ENCODE measurements around the gene NQO2.

NQO2 gene, protein sequence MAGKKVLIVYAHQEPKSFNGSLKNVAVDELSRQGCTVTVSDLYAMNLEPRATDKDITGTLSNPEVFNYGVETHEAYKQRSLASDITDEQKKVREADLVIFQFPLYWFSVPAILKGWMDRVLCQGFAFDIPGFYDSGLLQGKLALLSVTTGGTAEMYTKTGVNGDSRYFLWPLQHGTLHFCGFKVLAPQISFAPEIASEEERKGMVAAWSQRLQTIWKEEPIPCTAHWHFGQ

DNA sequence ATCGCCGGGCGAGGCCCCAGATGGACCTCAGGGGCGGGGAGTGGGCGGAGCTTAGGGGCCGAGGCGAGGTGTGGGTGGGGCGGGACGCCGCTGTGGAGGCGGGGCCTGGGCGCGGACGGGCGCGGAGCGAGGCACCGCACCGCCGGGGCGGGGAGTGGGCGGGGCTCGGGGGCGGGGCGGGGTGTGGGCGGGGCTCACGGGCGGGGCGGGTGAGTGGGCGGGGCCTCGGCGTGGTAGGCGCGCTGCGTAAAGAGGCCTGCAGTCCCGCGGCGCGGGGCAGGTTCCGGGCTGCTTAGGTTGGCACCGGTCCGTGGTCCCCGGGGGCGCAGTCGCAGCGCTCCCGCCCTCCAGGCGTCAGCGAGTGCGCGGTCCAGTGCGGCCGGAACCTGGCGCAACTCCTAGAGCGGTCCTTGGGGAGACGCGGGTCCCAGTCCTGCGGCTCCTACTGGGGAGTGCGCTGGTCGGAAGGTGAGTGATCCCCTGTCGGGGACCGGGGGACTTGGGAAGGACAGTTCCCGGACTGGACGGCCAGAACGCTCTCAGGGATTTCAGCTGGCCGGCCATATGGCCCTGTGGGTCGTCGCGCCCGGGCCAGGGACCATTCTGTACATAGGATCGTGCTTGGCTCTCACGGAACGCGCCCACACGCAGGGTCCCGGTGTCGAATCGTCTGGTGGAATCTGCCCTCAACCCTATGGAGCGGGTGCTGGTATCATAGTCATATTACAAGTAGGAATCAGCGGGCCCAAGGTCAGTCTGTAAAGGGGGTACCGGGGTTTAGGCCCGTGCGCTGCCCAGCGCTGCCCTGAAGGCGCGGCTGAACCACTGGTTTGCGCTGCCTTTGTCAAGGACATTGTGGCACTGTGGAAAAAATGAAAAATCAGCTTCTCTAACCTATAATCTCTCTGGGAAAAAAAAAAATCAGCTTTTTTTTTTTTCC, at the start of gene NQO2:
Gene NQO2 (plus strand): TSS at position 277 of the 940 bp plus-strand sequence. CDS start 6,659 bp downstream, outside the sequence.
- peak; percentile 64 for DNase-seq

DNA sequence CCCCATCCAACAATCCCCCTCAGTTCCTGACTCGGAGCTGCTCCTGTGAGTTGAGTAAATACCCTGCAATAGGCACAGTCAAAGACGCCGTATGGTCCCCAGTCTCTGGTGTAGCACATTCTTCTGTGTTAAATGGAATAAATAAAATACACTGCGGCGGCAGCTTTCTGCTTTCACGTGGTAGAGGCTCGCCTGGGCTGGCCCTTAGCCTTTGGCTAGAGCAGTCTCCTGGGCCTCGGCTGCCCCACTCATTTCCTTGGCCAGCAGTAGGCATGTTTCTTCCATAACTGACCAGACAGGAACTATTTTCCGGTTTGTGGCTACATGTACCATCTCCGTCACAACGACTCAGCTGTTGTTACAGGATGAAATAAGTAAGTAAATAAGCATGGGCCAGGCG, 49.0 kb upstream of the NQO2 start:
- no peak for DNase-seq

DNA sequence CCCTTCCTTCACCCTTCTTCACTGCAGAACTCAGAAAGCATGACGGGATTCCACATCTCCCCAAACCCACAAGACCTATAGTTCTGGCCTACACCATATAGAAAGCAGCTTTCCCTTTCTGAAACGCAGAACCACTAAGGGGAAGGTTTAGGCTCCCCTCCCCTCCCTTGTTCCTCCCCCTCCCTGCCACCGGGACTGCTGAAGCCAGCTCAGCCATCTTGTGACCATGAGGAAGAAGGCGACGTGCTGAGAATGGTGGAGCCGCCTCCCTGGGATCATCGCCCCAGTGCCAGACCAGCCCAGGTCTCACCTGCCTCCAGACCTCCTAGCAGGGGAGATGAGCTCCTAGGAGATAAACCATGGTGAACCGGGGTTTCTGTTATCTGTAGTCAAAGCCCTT, 48.0 kb upstream of the NQO2 start:
- no peak for DNase-seq

DNA sequence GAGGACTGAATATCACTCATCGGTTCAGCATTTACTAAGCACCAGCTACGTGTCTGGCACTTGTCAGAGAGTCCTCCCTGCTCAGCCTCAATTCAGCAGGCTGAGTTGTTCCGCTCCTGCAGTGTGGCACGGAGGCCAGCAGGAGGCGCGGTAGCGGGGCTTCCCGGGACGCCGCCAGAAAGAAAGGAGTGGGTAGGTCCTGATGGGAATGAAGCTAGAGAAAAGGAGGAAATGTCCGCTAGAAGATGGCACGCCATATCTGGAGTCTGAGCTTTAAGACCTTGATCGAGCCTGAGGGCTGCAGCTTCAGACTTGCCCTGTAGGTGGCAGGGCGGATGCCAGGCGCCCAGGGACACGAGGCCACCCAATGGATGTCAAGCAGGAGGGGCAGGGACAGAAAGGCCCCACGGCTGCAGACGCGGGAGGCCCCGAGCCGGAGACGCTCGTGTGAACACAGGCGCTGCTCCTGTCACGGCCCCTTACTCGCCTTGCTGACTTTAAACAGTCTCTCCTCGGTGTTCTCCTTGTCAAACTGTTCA, 47.1 kb upstream of the NQO2 start:
- peak; percentile 85 for DNase-seq

DNA sequence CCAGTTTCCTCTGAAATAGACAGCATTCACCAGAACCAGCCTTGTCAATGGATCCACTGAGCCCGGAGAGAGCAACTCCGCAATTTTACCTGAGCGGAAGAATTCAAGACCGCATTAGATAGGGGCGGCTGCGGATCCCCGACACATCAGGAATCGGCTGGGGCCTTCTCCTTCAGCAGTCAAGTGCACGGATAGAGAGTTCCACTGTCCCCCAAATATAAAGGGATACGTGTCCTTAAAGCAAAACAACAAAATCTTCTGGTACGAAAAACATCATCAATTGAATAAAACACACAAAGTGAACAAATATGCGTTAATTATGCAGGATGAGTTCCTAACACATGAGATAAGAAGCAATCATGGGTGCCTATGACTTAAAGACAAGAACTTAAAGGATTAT, 46.6 kb upstream of the NQO2 start:
- no peak for DNase-seq

DNA sequence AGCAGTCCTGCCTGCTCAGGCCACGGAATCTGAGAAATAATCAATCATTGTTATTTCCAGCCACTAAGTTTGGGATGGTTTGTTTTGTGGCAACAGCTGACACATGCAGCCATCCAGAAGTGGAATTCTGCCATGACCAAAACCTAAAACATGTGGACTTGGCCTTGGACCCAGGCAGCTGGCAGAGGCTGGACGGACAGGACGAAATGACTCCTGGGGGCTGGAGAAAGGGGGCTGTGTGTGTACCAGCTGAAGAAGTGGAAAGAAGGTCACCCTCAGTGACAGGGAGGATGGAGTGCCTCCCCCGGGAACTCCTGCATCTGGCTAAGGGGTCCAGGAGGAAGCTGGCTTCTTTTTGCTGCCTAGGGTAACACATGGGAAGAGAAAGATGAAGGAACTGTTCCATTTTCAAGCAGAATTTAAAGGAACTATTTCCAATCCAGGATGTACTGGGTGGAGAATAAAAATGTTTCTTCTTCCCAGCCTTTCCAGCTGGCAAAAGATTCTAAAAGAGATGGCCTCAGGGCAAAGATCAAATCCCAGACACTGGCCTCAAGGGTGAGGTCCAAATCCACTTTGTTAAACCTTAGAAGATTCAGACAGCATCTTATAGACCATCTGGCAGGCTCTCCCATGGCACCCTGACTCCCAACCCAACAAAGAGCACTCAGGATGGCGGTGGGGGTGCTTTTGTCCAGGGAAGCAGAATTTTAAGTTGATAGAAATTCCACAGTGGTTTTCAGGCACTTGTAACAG, 42.6 kb upstream of the NQO2 start:
- DNase-seq, result no peak

DNA sequence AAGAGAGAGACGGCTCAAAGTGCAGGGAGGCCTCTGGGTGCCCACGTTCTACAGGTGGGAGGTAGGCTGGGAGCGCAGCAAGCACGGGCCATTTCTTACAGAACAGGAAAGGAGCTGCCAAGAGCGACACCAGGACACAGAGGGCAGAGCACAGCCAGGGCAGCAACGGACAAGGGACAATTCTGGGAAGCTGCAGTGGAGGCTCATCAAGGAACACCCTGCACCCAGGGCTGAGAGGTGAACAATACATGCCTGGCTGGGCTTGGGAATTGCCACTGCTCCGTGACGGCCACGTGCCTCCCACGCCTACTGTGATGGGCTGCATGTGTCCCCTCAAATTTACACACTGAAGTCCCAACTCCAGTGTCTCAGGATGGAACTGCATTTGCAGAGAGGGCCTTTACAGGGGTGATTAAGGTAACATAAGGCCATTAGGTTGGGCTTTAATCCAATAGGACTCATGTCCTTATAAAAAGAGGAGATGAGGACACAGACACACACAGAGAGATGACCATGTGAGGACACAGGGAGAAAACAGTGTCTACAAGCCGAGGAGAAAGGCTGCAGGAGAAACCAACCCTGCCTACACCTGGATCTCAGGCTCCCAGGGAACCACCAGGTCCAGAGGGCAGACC, 41.9 kb upstream of the NQO2 start:
- DNase-seq, result no peak

DNA sequence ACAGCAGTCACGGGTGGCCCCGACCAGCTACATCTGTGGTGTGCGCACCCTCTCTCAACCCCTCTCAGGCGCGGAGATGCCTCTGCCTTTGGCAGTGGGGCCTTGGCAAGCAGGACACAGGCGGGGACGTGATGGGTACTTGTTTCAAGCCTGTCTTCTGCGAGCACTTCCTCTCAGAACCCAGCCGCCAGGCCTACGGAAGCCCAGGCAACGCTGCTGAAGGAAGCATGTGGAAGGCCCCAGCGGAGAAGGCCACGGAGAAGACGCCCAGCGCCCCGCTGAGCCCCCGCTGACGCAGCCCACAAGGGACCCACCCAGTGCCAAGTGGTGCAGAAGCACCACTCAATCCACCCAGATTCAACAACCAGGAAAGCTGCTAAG, 41.4 kb upstream of the NQO2 start:
- no peak for DNase-seq

DNA sequence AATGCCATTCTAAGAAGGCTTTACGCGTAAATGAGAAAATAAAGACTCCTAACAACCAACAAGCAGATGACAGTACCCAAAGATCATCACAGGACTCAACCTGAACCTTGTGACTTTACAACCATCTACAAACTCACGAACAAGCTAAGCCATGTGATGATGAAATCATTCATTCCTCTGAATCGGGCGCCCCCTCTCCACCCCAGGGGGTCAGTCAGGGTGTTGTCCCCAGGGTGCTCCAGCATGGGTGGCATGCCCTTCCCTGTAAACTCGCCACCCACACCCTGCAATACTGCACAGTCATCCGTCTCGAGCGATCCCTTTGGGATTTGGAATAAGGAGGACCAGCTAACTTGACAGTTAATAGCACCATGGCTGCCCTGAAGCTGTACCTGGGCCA, 40.9 kb upstream of the NQO2 start:
- DNase-seq, result no peak

DNA sequence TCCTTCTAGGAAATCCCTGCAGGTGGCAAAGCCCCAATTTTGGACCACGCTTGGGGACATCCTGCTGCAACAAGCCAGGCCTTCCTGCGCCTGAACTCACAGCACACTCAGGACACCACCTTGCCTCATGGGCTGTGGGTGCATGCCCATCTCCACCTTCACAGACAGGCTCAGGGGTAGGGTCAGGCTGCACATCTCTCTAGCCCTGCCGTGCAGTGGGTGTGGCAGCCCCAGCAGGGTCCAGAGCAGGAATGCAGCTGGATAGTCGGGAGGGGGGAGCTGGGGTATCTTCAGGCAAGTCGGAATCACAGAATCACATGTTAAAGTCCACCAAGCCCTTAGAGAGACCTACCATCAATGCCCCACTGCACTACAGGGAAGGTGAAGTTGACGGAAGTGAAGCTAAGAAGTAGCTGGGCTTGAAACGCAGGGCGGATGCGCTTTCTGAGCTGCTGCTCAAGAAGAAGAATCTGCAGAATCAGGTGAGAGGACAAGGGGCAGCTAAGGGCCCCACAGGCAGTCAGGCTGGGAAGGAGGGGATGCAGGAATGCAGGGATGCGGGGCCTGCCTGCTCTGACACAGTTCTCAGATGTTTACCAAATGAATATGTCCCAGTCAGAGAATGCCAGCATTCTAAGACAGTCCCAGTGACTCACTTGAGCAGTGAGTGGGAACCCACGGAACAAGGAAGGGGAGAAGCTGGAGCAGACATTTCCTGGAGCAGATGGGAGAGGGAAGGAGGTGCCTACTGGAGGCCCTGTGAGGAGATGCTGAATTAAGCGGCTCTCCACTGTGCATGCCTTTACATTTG, 39.6 kb upstream of the NQO2 start:
- DNase-seq, result peak; percentile 68

DNA sequence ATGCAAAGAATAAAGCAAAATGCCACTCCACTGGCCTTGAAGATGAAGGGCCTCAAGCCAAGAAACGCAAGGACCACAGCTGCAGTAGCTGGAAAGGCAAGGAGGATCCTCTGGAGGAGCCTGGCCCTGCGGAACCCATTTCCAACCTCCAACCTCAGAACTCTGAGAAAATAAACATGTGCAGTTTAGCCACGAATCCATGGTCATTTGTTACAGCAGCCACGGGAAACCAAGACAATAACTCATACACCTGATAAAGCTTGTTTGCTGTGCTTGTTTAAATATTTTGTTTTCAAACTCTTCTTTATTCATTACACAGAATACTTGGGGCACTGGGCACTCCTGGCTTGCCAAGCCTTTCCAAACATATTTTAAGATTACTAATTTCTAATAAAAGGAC, 38.8 kb upstream of the NQO2 start:
- no peak for DNase-seq

DNA sequence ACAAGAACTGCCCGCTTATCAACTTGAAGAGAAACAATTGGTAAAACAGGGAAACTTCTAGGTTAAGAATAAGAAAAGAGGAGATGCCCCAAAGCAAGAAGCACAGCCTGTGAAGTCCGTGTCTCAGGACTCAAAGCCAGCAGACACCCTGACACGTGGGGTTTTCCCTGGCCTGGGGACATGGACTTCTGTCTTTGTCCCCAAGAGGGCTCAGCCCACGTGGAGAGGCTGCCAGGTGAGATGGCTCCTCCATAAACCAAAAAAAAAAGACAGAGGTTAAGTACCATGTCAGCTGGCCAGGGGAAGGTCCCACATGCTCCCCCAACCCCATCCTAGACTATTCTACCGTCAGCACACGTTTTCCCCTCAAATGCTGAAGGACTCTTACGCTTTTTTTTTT, 38.2 kb upstream of the NQO2 start:
- DNase-seq, result no peak

DNA sequence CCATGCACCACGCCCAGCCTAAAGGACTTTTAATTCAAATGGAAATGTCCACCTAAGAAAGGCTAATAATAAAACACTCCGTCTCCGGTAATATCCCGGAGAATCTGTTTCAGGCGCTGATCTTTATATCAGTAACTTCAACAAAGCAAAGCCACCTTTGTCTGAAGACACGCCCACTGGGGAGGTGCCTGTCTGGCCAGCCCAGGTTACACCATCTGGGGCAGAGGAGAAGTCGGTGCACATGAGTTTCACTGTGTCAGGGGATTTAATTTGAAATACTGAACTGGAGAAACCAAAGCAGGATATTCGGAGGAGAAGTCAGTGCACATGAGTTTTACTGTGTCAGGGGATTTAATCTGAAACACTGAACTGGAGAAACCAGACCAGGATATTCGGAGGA, 37.7 kb upstream of the NQO2 start:
- DNase-seq, result no peak

DNA sequence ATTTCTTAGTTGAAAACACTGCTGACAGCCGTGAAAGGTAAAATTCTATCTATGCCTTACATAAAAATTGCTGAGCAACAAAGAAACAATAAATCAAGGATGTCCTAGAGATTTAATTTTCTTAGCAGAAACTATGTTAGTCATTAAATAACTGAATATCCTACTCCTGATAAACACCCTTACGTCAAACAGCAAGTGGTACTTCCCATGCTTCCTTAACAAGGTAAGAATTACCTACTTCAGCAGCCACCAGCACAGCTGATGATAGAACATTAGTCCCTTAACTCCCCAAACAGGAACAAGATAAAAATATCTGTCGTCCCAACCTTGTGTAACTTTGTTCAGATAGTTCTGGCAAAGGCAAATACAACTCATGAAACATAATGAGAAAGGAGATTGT, 37.1 kb upstream of the NQO2 start:
- no peak for DNase-seq

DNA sequence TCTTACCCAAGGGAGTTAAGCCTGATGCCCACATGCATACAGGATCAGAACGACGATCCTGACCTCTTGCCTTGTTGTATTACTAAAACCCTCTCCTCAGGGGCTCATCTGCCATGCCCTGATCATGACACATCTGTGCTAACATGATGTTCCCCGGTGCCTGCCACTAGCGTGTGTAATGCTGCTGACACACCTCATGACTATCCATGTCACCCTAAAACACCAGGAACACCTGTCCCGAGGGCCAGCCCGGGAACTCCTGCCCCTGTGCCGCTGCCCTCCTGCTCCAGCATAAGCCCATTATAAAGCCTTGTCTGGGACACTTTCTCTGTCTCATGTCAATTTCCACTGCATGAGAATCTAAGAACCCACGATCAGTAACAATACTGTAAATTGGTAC, 35.9 kb upstream of the NQO2 start:
- DNase-seq, result no peak

DNA sequence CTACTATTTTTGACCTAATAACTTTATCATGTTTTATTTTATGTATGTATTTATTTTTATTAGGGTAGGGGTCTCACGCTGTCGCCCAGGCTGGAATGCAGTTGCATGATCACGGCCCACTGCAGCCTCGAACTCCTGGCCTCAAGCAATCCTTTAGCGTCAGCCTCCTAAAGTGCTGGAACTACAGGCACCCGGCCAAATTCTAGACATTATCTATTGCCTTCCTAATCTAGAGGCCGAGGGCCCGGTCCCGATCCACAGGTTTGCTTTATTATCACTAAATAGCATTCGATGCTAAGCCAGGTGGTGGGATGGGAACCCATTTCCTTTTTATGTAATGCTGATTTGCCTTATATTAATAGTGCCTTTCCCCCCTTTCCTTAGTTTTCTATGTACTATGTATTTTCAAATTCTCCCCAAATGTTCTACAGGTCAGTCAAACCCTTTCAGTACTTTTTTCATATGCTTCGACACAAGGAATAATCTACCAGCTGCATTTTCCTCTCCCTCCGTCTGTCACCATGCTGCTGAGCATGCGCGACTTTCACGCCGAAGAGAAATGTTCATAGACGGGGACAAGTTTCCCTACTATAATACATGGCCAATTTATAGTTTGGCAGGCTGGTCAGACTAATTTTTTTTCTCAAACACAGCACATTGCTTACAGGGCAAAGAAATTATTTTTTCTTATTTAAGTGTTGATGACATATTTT, 34.7 kb upstream of the NQO2 start:
- no peak for DNase-seq

DNA sequence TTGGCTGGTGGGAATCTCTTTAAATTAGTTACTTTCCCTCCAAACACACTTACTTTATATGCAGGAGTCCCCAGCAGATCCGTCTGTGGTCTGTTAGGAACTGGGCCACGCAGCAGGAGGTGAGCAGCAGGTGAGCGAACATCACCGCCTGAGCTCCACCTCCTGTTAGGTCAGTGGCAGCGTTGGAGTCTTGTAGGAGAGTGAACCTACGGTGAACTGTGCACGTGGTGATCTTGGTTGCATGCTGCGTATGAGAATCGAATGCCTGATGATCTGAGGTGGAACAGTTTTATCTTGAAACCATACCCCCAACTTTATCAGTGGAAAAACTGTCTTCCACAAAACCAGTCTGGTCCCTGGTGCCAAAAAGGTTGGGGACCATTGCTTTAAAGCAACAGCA, 33.3 kb upstream of the NQO2 start:
- no peak for DNase-seq

DNA sequence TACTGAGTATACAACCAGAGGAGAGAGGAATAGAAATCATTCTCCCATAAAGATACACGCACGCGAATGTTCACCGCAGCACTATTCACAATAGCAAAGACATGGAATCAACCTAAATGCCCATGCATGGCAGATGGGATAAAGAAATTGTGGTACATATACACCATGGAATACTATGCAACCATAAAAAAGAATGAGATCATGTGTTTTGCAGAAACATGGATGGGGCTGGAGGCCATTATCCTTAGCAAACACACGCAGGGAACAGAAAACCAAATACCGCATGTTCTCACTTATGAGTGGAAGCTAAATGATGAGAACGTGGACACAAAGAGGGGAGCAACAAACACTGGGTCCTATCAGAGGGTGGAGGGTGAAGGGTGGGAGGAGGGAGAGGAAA, 31.8 kb upstream of the NQO2 start:
- DNase-seq, result no peak

DNA sequence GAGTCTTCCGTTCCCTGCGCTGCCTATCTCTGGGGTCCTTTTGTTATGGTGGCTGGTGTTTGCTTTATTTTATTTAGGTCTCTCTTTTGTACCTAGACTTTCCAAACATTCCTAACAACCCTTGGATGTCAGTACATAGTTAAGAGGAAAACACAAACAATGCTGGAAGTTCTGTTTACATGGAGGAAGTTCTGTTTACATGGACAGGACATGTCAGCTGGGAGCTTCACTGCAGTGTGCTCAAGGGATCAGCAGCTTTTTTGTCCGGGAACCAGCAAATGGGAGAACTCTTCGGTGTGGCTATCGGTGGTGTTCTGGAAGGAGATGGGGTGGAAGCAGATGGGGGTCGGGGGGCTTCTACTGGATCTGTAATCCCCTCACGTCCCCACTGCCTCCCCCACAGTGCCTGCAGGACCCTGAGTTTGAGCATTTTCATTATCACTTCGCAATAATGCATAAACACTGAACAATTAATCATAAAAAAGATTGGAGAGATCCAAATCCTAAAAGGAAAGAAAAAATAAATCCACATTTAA, 31.0 kb upstream of the NQO2 start:
- DNase-seq, result no peak

DNA sequence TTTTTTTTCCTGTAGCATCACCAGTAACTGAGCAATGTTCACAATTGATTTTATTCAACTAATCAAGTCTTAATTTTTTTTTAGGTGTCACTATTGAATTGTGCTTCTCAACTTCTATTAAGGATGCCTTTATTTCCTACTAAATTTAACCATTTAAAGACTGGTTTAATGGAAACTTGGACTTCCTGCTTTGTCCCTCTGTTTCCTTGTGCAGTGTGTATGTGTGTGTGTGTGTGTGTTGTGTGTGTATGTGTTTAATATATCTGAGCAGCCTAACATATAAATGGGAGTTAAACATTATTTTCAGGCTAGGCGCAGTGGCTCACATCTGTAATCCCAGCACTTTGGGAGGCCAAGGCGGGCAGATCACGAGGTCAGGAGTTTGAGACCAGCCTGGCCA, 30.1 kb upstream of the NQO2 start:
- DNase-seq, result no peak

DNA sequence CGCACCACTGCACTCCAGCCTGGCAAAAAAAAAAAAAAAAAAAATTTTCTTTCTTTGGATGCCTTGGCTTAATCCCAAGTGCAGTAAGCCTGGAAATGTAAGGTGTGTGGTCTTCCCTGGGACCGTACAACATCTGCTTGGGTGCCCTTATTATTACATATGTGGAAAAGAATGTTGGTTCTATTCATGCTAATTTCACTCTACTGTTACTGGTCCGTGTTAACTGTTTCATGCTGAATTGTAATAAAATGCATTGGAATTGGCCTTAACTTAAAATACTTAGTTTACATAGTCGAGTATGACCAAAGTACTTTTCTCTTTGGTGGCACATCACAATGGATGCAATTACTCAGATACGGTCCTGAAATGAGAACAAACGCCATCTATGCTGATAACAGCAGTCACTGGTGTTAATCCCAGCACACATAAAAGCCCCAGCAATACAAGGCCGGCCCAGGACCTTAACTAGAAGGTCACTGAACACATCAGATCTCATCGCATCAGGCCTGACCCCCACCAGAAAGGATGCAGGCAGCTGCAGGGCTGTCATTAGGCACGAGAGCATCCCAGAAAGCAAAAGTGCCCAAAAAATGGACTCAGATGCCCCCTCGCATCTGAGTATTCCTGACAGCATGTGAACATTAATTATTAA, 29.5 kb upstream of the NQO2 start:
- peak; percentile 40 for DNase-seq
